ENCODE measurements around the gene PLCL1. TPM values are rescaled to one million over a fixed set of nuclear protein-coding genes. Genes with fewer than 3 reads are reported as not detected.

PLCL1 gene
- polyA plus RNA-seq, 1 of the 3 experiments (the other 2 are of a cell fraction) = 7.7 TPM

- Histone ChIP-seq H3K4me3 (ENCODE audit: low read depth in 2 of 2, low read length in 1 of 2) (no peak overlapping the region), H3K27ac (ENCODE audit: low read depth in 2 of 2, low read length in 1 of 2) (peak overlapping the region in 1 of 2 experiments; percentile 86; a peak in 2 of 4 replicates), H3K9me3 (no peaks in the 10 kb centered on the region), H2AFZ (ENCODE audit: low read depth) (no peak overlapping the region), H4K20me1 (ENCODE audit: insufficient read depth) (no peaks in the 10 kb centered on the region), H3K9ac (no peak overlapping the region), H3K9me2 (no peaks in the 10 kb centered on the region), H3K27me3 (ENCODE audit: insufficient read depth) (no peaks in the 10 kb centered on the region), H3K79me2 (ENCODE audit: insufficient read depth) (peaks cover 57% of the 10 kb centered on the region), H3K4me2 (0 out of 2 replicates have a peak overlapping the region, but pooled peaks have one; percentile 63), H3K4me1 (ENCODE audit: control insufficient read depth in 1 of 2, insufficient read depth in 2 of 2, low read depth in 1 of 2, low read length in 1 of 2) (peaks cover 4 to 34% of the 10 kb centered on the region in 2 experiments), H3K36me3 (replicated peaks in 1 of 2; ENCODE audit: control insufficient read depth in 1 of 2, insufficient read depth in 2 of 2, low read length in 1 of 2) (no peaks in the 10 kb centered on the region), H3F3A (replicated peaks; ENCODE audit: insufficient read depth) (peaks cover 42% of the 10 kb centered on the region)
- no peak for DNase-seq
- 33% methylated on average over 1 of the region's 1 CpG for WGBS (ENCODE audit: low lambda C conversion rate)
- ChIA-PET POLR2A (no interaction called here), CTCF (interaction anchor here (1.1 to 1.4 kb wide), 2 partner anchors 10 to 250 kb away, joined by 3 to 4 read pairs; no protein-coding TSS in a partner anchor)
- no peak for TF ChIP-seq SIN3A (IDR thresholded peaks at IDR 0.05; ENCODE audit: borderline replicate concordance, low read depth, low read length)
- TF ChIP-seq ELF1 (IDR thresholded peaks at IDR 0.05) = no peak
- TF ChIP-seq MEF2A (IDR thresholded peaks at IDR 0.05; ENCODE audit: borderline replicate concordance, low read depth) = no peak
- no peak for TF ChIP-seq REST (IDR thresholded peaks at IDR 0.05; ENCODE audit: low read depth, low read length)
- peak; percentile 15; the same call in 1 of the 2 replicates for TF ChIP-seq NFIC (IDR thresholded peaks at IDR 0.05; ENCODE audit: borderline replicate concordance)
- no peak for TF ChIP-seq CHD2 (IDR thresholded peaks at IDR 0.05; ENCODE audit: low read length, partially characterized antibody)
- TF ChIP-seq FOXM1 (IDR thresholded peaks at IDR 0.05; ENCODE audit: low read depth) = no peak
- peak; percentile 51; the same call in 1 of the 2 replicates for TF ChIP-seq FOSL2 (IDR thresholded peaks at IDR 0.05; ENCODE audit: borderline replicate concordance, low read depth)
- peak; percentile 54 for TF ChIP-seq JUND (IDR thresholded peaks at IDR 0.05)
- TF ChIP-seq SMC3 (IDR thresholded peaks at IDR 0.05; ENCODE audit: low read depth, low read length) = no peak
- no peak for TF ChIP-seq TAF1 (IDR thresholded peaks at IDR 0.05; ENCODE audit: borderline replicate concordance, low read depth, low read length)
- no peak for TF ChIP-seq EP300 (IDR thresholded peaks at IDR 0.05; ENCODE audit: borderline replicate concordance in 1 of 2, low read depth in 1 of 2, low read length in 1 of 2)
- no peak for TF ChIP-seq RCOR1 (IDR thresholded peaks at IDR 0.05; ENCODE audit: low read length)
- TF ChIP-seq RXRA (IDR thresholded peaks at IDR 0.05; ENCODE audit: borderline replicate concordance, low read depth) = no peak
- TF ChIP-seq PBX3 (IDR thresholded peaks at IDR 0.05) = peak; percentile 42; the same call in 1 of the 2 replicates
- TF ChIP-seq GABPA (IDR thresholded peaks at IDR 0.05; ENCODE audit: low read depth) = no peak
Measured at GRCh38 chr2:197877038-197877437, 72.6 kb downstream of the PLCL1 start.

All from SK-N-SH (cell line).